ENCODE measurements around the gene CACNA1E.
A peak's percentile ranks its signal among the peaks of the same experiment; 100 is the strongest.

CACNA1E gene

DNA sequence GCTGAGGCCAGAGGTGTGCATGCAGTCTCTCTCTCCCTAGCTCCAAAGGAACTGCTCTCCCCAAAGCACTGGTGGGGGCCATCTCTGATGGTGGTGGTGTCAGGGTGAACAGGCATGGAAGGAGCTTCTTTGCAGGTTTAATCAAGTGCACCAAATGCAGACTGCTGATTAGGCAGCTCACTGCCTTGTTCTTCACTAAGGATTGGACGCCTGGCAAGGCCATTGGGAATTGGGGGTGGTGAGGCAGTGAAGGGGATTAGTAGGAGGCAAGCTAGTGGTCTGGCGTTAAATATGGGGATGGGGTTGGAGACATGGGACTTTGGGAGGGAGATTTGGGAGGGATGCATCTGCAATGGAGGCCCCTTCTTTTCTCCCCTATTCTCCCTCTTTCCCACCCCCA is 1.5 kb downstream of the CACNA1E start:
- no peak for DNase-seq (ENCODE audit: low read depth)

DNA sequence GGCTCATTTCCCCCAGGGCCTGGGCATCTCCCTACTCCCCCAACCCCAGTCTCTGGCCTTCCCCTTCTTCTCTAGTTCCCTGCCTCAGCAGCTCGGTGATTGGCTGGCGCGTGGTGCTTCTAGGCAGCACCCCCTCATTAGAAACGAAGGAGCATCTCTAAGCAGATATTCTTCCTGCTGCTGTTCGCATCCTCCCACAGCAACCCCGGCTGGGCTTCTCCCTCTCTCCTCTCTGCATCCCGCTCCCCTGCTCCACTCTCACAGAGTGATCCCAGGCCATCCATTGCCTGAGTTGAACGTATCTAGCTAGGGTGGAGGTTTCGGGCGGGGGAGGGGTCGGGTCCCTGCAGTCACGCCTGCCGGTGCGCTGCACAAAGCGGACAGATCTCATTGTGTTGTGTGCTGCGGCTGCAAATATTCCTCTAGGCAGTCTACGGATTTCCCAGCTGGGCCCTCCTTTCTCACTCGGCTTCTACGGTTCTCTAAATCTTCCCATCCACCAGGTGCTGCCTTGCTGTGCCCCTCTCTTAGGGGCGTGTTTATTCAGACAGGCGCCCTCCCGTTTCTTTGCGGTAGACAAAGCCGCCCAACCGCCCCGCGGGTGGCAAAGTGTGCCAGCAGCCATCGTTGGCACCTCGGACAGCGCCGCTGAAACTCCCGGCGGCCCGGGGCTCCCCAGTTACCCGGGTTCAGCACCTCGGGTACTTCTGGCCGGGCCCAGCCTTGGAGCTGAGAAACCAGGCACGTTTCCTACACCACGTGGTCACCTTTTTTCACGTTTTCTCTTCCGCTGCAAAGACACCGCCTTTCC is 2.2 kb downstream of the CACNA1E start:
- peak; percentile 3 for DNase-seq (ENCODE audit: low read depth)

DNA sequence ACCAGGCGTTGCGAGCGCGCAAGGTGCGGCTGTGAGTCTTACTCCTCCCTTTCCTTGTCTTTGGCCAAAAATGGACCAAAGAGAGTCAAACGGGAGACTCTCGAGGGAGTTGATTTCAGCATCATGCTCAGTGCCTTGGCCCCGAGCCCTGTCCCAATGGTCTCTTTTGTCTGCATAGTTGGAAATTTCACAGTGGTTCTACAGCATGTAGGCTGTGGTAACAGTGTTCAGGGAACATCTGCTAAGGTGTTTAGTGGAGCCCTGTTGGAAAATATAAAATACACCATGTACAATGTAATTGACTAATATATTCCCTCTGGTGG is 2.7 kb downstream of the CACNA1E start:
- no peak for DNase-seq (ENCODE audit: low read depth)

DNA sequence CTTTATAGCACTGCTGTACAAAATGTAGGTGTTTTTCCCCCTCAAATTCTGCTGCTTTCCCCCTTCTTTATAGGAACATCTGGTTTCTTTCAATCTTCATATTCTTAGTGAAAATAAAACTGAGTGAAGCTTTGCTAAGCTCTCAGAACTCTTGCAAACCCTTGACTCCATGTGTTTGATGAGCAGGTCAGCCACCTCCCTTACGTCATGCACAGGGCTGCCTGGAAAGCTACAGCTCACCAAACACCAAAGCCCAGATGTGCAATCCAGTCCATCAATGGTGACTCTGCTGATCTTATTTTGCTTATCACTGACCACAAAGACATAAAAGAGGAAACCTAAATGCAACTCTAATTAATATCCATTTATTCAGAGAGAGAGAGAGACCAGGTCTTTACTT is 5.5 kb downstream of the CACNA1E start:
- DNase-seq (ENCODE audit: low read depth) = no peak

DNA sequence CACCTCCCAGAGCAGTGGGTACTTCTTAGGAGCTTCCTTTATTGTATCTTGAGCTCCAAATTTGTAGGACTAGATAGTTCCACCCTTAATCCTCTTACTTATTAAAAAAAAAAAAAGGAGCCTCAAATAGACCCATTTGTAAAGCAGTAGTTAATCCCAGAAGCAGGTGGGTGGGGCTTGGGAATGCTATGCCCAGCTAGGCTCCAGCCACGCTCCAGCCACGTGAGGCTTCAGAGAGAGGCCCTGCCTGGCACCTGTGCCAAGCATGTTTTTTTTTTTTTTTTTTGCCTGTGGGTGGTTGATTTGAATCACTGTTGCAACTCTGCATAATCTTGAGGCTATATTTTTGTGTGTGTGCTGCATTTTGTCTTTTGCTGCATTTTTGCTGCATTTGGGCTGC is 7.0 kb downstream of the CACNA1E start:
- no peak for DNase-seq (ENCODE audit: low read depth)

DNA sequence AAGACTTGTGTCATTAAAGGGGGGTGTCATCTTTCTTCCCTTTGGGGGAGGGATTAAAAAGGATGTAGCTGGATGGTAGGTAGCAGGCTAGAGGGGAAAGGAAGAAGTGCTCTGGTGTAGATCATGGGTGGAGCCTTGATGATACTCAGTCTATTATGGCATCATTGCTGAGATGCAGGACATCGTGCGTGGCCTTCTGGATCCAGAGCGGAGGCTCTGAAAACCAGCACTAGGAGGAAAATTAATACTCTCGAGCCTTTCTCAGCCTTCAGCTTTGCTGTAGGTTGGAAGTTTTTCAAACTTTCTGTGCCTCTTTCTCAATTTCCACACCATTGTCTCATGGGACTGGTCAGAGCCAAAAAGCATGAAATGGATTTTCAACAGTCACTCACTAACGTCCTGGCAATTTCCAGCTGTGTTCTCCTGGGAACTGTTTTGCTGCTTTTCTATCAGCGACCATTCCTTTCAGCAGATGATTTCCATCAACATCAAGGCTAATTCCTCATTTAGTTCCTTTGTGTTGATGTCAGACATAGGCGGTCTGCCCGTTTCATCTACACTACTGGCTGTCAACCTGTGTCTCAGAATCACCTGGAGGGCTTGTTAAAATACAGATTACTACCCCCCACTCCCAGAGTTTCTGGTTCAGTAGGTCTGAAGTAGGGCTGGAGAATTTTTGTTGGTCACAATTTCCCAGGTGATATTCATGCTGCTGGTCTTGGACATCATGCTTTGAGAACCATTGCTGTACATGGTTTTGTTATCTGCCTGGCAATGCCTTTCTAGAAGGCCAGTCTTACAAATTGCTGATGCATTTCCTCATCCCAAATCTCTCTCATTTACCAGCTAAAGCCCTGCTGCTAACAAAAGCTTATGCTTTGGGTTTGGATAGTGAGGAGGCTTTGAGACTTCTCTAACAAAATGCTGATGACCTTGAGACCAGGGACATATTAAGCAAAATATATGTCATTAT is 7.7 kb downstream of the CACNA1E start:
- DNase-seq (ENCODE audit: low read depth) = no peak

DNA sequence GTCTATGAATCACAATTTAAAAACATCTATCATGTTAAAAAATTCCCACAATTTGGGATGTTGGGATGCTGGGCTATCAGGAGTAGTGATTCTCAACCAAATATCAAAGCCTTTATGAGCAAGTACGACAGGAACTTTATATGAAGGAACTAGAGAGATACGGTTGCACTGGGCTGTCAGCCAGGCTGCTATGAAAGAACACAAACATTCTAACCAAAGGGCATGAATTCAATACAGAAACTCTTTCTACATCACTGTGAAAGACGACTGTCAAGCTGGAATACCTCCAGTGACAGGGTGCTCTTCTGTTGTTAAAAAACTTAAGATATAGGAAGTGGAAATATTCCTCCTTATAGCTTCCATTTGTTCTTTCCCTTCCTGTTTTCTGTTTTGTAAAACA is 9.8 kb downstream of the CACNA1E start:
- no peak for DNase-seq (ENCODE audit: low read depth)

DNA sequence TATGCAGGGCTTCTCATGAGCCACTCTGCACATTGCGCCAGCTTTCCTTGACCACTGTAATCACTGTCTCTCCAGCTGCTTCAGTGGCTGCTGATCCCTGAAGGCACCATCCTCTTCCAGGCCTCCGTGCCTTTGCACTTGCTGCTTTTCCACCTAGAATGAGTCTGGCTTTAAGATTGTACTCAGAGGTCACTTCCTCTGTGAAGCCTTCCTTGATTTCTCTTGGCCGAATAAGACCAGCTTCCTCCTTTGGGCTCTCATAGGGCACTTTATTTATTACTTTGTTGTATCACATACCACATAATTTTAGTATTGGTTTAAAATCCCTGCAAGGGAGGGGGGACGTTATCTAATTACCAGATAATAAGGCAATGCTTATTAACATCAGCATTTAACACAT is 10.6 kb downstream of the CACNA1E start:
- DNase-seq (ENCODE audit: low read depth) = no peak

DNA sequence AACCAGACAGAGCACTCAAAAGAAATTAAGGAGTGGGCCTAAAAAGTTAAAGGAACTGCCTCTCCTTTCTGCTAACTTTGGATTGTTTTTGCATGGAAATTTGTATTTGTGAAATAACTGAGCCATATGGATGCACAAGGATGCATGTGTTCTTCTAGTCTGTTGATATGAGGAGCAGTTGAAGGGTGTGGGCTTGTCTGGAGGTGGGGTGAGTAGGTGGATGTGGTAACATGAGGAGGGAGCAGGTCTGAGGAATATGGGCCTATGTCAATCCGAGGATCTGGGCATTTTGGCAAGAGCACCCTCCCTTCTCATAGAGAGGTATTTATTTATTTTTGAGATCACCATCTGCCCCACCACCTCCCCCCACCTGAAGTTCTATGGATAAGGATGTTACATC is 13.4 kb downstream of the CACNA1E start:
- no peak for DNase-seq (ENCODE audit: low read depth)

DNA sequence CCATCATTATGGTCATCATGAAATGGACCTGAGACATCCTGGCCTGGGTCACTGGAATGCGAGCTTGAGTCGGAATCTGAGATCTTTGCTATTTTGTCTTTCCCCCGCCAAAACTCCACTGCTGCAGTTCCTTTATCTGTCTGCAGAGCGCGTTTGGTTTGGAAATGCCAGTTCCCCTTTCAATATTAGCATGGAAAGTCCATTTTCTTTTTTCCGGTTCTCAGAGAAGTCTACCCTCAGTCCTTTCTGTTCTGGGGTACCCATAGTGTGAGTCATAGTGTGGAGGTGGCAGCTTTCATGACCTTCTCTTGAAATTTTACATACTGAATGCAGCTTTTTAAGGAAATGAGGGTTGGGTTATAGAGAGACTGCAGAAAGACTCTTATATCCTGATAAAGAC is 14.6 kb downstream of the CACNA1E start:
- DNase-seq (ENCODE audit: low read depth) = no peak

DNA sequence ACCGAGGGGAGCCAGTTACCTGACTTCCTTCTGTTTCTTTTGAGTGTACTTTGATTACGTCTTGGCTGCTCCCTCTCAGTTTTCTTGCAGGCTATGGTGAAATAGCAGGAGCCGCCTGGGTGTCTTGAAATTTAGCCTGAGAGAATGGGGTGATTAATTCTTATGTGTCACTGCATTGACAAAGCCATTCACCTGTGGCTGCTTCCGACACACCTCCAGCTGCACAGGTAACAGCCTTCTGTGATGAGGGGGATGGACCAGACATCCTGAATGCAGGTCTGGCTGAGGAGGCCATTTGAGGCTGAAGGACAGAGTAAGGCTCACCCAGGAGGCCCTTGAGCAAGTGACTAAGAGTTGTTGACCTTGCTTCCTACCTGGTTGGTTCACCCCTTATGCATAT is 16.5 kb downstream of the CACNA1E start:
- DNase-seq (ENCODE audit: low read depth) = no peak

DNA sequence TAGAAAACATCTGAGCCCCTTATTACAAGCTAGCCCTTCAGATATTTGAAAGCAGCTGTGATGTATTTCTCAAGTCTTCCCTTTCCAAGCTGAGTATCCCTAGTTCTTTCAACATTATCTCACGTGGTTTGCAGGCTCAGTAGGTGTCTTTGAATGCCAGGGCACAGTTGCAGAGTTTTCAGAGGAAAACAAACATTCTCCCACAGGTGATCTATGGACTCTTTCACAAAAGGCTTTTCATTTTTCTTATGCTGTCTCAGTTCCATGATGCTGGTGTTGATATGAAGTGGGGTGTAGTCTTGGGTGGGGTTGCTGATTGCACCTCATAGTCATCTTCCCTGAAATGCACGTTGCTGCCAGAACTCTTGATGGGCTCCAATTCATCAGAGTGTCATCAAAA is 17.3 kb downstream of the CACNA1E start:
- DNase-seq (ENCODE audit: low read depth) = no peak

DNA sequence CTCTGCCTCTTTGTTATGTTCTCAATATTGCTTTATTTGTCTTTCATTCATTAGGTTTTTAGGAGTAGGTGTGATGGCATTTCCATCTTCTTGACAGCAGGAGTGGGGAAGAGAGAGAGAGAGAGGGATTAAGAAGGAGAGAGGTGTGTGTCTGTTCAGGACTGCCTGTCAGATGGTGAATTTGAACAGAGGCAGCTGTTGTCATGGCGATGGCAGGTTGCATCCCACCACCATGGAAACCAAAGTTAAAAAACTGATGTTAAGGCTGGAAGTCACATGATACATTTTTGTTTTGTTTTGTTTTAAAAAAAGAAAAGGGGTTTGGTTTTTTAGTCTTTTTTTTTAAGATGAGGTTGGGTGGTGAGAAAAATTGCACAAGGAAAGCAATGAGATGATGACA is 18.3 kb downstream of the CACNA1E start:
- no peak for DNase-seq (ENCODE audit: low read depth)

DNA sequence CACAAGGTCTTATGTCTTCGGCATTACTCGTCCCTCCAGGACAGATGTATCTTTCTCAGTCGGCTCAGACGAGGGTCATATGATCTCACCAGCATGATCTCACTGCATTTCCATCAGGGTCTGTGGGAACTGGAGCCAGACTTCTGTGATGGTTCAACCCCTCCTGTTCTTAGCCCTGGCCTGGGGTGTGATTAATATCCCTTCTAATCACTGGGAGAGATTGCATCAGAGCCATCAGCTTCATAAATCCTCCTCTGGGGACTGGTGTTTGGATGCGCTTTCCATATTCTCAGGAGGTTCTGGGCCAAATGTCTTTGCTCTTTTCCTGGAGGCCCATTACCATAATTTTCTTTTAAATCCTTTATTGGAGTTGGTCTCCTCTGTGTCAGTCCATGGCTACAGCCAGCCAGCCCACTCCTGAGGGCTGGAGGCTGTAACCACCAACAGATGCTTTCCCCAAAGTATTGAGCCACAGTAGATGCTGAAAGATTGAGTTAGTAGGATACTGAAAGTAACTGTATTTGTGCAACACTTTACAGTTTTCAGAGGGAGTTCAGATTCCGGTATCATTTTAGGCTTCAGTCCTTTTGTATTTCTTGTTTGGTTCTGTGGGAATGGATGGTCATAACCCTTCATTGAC is 20.0 kb downstream of the CACNA1E start:
- no peak for DNase-seq (ENCODE audit: low read depth)

DNA sequence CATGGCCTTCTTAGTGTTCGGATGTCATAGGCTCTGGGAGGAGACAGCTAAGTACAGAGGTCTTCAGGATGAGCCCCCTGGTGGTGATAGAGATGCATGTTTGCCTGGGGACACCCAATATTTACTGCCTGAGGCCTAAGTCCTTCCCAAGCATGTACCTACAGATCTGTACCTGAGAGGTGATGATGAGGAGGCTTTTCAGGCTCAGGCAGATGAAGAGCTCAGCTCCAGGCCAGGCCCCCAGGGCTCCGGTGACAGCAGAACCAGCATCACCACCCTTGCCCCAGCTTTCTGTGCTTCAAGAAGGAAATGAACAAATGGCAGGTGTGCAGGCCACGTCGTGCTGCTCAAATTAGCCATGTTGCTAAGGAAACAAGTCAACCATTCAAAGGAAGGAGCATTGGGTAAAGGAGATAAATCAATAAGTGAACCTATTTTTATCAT is 21.1 kb downstream of the CACNA1E start:
- peak; percentile 42 for DNase-seq (ENCODE audit: low read depth)

DNA sequence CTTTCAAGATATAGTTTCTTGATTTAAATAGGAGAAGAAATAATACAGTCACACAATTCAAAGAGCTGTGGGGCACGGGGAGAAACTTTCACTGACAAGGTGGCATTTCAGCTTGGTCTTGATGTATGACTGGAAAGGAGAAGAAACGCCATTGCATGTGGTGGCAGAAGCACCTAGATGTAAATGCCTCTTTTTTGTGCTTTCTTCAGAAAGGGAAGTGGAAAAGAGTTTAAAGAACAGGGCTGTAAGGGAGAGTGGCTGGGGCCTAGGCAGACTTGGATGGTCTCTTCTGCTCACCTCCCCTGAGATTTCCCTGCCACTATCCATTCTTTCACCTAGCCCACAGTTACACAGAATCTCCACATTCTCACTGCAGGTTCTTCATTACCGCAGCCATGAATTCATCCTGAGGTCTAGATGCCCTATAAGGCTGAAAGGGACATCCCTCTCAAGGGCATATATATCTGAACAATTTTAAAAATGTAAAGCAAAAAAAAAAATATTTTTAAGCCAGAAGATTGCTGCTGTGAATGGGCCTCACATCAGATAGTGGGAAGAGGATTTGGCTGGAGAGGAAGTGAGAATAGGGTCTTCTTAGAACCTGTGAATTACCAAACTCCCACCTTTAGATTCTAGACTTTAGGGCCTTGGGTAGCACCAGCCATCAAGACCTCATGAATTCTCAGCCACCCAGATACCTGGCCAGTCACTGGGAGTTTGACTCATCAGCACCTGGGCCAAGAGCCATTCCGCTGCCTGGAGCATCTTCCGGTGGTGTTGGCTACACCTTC is 23.4 kb downstream of the CACNA1E start:
- no peak for DNase-seq (ENCODE audit: low read depth)

DNA sequence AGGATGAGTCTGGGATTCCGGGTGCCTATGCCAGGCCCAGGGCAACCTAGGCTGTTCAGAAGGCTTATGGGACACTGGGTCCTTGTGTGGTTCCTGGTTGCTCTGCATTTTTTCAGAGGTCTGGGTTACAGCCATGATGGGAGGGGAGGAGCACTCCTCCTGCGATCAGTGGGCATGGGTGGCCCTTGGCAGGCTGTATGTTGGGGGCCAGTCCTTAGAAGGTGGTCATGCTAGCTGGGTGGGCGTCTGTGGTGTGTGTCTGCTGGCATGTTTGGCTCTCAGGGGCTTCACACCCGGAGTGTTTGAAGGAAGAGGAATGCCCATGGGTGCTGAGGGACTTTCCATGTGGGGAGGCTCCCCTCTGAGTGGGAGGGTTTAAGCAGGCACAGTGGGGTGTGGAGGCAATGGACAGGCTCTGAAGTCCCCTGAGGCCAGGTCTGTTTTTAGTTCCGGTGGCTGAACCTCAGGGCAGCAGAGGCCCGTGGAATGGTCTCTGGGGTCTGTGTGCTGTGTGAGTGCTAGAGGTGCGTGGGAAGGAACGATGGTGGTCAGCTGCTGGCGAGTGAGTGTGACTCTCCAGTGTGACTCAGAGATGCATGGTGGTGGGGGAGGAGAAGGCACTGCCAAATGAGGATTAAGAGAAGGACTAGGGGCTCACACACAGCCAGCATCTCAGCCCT is 25.3 kb downstream of the CACNA1E start:
- DNase-seq (ENCODE audit: low read depth) = no peak

DNA sequence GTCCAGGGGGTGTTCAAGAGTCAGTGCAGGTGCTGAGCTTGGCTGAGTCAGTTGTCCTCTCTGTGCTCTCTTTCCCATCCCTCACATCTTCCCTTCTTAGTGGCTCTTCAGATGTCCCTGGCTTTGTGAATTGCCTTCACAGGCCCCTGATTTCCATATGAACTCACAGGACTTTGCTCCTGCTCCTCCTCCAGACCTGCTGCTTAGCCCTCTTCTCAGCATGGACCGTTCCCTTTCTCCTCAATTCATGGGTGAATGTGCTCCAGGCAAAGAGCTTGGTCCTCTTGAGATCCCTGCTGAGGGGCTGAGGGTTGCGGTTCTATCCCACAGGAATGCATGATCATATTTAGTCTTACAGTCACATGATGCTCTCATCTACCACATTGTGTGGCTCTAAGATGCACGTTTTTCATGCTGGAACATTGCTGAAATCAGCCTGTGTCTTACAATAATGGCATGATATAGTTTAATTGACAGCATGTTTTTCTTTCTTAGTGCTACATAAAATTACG is 30.5 kb downstream of the CACNA1E start:
- DNase-seq (ENCODE audit: low read depth) = no peak

DNA sequence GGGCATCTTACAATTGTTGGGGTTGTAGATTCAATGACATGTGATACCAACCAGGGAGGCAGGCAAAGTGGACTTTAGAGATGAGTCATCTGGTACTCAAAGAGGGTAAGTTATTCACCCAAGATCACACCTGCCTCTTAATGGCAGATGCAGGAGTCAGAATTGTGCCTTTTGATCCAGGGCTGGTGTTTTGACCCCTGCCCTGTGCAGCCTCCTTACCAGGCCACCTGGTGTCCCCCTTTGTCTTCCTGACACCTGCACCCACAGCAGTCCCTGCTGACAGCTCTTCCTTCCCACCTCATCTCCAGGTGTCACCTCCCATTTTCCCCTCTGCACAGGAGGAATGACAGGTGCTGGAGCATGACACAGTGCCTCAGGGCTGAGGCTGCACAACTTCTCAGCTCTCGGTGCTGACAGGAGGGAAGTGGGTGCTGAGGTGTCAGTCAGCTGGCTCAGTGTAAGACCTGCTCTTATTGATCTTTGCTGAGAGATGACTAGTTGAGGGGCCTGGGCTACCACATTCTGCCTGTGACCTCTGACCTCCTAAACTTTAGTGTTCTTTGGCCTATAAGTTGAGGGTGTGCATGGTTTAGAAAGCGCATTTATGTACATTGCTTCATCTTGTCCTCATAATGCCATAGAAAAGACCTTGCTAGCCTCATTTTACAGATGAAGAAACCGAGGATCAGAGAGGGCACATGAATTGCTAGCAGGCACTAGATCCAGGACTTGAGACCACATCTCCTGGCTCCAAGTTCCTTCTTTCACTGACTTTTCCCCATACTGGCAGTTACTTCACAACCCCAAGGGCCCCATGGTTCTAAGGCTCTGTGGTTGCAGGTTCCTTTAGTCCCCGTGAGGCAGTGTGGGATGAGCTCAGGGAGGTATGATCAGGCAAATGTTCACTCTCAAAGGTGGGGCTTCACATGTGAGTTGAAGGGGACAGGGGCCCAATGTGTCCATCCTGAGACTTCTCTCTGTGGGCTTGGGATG is 31.3 kb downstream of the CACNA1E start:
- DNase-seq (ENCODE audit: low read depth) = no peak

DNA sequence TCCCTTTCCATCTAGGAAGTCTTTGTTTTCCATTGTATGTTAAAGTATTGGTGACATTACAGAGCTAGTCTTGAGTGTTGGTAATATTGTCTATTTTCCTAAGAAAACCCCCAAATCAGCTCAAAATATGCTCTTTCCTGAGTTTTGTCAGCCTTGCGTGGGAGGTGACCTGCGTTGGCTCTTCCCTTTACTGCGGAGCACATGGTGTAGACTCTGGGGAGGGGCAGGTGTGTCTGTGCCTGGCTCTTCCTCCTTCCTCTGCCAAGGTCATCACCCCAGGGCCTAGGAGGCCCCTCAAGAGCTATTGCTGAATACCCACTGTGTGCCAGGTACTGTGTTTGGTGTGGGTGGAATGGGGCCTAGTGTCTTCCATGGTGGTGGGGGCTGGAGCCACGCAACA is 33.4 kb downstream of the CACNA1E start:
- DNase-seq (ENCODE audit: low read depth) = no peak

Data from EH (cell line).